SK-N-SH (cell line): ENCODE results near the gene HEBP1.

Source experiments
- NRF1 ChIP-seq: IDR thresholded peaks from 2 replicates; pipeline ENCODE4 v1.6.1; 2012; ENCODE audit warnings: low read depth, mild to moderate bottlenecking, low read length
- TAF1 ChIP-seq: IDR thresholded peaks from 2 replicates; pipeline ENCODE4 v1.6.1; 2012; ENCODE audit warnings: low read depth, mild to moderate bottlenecking, low read length, moderate library complexity, borderline replicate concordance
- TF ChIP-seq, protein P1 (sequence below): fragments of 200-600 bp; sonication (generic); IDR thresholded peaks from 2 replicates; pipeline ENCODE4 v1.6.1; 2017; ENCODE audit warnings: antibody characterized with exemption, mild to moderate bottlenecking, moderate library complexity
- TF ChIP-seq, protein P2 (sequence below): IDR thresholded peaks from 2 replicates; pipeline ENCODE4 v1.4.0; 2012; ENCODE audit warnings: low read depth, borderline replicate concordance

DNA sequence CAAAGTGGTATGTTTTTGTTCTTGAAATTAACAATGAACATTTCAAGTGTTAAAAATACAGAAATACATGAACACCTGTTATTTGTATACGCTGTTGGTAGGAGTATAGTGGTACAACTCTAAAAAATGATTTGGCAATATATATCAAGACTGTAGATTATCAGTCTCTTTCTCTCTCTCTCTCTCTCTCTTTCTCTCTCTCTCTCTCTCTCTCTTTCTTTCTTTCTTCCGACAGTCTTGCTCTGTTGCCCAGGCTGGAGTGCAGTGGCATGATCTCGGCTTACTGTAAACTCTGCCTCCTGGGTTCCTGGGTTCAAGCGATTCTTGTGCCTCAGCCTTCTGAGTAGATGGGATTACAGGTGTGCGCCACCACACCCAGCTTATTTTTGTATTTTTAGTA is 12.6 kb downstream of the HEBP1 start:
- TF ChIP-seq, protein P1, sequence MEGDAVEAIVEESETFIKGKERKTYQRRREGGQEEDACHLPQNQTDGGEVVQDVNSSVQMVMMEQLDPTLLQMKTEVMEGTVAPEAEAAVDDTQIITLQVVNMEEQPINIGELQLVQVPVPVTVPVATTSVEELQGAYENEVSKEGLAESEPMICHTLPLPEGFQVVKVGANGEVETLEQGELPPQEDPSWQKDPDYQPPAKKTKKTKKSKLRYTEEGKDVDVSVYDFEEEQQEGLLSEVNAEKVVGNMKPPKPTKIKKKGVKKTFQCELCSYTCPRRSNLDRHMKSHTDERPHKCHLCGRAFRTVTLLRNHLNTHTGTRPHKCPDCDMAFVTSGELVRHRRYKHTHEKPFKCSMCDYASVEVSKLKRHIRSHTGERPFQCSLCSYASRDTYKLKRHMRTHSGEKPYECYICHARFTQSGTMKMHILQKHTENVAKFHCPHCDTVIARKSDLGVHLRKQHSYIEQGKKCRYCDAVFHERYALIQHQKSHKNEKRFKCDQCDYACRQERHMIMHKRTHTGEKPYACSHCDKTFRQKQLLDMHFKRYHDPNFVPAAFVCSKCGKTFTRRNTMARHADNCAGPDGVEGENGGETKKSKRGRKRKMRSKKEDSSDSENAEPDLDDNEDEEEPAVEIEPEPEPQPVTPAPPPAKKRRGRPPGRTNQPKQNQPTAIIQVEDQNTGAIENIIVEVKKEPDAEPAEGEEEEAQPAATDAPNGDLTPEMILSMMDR = no peak
- TF ChIP-seq TAF1 (no peak), NRF1 (no peak)
- TF ChIP-seq, protein P2, sequence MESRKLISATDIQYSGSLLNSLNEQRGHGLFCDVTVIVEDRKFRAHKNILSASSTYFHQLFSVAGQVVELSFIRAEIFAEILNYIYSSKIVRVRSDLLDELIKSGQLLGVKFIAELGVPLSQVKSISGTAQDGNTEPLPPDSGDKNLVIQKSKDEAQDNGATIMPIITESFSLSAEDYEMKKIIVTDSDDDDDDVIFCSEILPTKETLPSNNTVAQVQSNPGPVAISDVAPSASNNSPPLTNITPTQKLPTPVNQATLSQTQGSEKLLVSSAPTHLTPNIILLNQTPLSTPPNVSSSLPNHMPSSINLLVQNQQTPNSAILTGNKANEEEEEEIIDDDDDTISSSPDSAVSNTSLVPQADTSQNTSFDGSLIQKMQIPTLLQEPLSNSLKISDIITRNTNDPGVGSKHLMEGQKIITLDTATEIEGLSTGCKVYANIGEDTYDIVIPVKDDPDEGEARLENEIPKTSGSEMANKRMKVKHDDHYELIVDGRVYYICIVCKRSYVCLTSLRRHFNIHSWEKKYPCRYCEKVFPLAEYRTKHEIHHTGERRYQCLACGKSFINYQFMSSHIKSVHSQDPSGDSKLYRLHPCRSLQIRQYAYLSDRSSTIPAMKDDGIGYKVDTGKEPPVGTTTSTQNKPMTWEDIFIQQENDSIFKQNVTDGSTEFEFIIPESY = no peak
